Measurements from ENCODE around the gene TAX1BP1.

TAX1BP1 gene

GRCh38 chr7:27739909-27740448 lies at the start of gene TAX1BP1:
TAX1BP1 (plus strand) TSS chr7:27740162; CDS start chr7:27748525, 8,363 bp downstream.
- peak; percentile 95 for DNase-seq

DNA sequence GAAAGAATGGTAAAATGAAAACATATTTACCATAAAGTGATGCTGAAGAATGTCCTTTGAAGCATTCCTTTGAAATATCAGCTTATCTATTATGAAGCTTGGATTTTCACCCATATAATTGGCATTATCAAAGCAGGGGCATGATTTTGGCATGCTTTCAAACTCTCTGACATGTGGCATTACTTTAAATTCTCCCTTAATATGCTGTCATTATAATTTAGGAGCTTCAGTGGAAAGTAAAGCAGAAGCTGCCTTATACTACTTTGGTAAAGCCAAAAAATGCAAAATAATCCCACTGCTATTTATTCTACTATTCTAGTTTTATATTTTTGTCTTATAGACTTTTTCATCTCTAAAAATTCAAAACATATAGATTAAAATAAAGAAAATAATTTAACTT lies 49.3 kb upstream of the TAX1BP1 start:
- DNase-seq = no peak

GRCh38 chr7:27693794-27694193 lies 46.2 kb upstream of the TAX1BP1 start:
- DNase-seq = no peak

DNA sequence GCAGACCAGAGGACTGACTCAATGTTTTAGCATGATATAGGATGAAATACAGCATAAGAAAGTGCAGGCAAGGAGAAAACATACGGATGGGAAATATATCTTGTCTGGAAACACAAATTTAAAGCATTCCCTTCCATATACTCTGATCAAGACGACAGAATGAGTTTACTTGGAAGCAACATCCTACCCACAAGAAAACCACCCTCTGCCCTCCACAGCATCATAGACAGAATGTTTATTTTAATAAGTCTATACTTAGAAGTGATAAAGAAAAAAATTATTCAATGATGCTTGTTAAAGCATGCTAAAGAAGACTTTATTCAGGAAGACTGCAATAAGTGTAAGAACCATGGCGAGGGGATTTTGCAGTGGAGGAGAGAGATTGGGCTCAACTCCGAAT lies 44.9 kb upstream of the TAX1BP1 start:
- DNase-seq = no peak

DNA sequence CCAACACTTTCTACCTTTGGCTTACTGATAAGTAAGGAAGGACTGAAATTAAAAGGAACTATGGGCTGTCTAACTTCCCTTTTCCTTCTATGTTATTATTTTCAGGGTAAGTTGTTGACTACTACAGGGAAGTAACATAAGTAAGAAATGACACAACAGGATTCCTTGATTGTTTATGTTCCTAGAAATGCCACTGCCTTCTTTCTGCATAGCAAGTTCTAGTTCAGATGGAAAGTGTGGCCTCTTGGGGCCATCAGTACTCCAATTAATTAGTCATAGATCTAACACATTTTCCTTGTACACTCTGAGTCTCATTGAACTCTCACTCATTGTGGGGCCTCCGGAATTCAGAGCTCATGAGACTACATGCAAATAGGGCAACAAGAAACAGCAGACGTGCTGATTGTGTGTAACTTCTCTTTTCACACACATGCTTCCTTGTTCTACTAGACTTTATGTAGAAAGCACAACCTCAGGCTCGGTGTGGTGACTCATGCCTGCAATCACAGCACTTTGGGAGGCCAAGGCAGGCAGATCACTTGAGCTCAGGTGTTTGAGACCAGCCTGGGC lies 42.0 kb upstream of the TAX1BP1 start:
- peak; percentile 20 for DNase-seq

- DNase-seq = no peak
Observed at GRCh38 chr7:27699751-27700150, 40.2 kb upstream of the TAX1BP1 start.

DNA sequence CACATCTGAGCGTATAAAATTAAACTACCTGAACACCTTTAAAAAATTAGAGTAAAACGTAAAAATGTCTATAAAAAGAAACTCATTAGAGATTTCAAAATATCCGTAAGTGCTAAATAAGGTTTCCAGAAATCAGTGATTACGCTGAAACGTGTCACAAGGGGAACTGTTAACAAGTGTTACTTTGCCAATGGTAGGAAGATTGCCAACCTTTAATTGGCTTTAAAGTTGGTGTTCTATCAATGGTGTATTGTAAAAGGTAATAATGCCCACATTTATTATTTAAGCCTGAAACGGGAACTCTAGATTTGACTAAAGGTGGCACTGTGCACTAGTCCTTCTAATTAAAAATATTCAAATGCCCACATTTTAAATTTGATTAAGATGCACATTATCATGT lies 39.5 kb upstream of the TAX1BP1 start:
- DNase-seq = no peak

DNA sequence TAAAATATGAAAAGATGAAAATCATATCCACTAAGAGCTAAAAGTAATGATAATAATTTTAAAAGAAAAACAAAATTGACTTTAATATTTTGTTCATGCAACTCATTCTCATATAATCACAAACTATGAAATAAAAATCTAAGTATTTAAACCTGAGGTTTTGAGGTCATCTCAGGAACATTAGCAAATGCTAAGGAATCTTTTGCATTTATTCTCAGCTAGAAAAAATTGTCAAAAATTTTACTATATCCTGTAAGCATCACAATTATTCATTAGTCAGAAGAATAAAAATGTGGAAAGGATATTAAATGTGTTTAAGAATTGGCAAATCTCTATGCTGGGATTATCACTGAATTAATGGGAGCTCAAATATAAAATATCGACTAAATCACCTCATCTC lies 36.8 kb upstream of the TAX1BP1 start:
- DNase-seq = no peak

DNA sequence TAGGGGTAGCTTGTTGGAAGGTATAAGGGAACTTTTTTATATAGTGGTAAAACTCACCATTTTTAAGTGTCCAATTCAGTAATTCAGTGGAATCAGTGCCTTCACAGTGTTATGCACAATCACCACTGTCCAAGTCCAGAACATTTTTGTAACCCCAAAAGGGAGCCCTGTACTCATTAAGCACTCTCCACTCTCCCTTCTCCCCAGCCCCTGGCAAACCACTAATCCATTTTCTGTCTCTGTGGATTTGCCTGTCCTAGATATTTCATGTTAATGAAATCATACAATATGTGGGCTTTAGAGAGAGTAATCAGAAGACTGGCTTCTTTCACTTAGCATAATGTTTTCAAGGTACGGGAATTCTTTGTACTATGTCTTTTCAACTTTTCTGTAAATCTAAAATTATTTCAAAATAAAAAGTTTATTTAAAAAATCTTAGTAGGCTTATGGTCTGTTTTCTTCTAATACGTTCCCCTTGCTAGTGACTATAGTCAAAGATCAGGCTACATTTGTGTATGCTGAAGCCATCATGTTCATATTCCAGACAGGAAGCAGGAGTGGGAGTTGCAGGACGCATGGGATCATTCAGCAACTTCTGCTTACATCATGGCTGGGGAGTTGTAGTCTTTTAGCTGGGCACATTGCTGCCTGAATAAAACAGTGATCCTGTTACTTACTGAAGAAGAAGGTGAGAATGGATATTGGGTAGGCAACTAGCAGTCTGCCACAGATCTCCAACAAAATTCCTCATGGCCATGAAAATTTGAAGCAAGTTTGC lies 35.4 kb upstream of the TAX1BP1 start:
- DNase-seq = no peak

GRCh38 chr7:27705200-27705594 lies 34.8 kb upstream of the TAX1BP1 start:
- no peak for DNase-seq

GRCh38 chr7:27708485-27708884 lies 31.5 kb upstream of the TAX1BP1 start:
- no peak for DNase-seq

- no peak for DNase-seq
Observed at GRCh38 chr7:27709137-27710075, 30.6 kb upstream of the TAX1BP1 start.

GRCh38 chr7:27712217-27712616 lies 27.7 kb upstream of the TAX1BP1 start:
- no peak for DNase-seq

DNA sequence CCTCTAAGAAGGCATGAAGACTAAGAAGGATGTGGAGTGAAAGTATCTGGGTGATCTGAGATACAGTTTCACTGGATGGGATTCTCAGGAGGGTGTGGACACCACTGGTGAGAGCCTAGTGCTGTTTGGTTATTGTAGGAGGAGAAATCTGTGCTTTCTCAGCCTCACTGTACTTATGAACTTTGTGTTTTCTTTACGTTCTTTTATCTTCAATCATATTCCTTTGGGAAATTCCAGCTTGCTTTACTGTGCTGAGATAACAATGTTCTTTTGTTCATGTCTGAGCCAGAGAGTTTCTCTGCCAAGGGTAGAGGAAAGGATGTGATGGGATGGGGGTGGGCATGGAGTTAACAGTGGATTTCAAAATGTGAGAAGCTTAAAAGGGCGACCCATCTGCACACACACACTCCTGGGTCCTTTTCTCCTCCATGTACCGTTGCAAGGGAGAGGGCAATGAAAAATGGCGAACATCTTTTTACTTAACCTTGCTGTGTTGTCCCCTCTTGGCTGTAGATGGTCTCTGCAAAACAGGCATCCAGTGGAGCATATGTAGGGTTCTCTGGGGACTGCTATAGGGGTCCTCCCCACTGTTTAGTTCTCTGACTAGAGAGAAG lies 25.0 kb upstream of the TAX1BP1 start:
- DNase-seq = no peak

DNA sequence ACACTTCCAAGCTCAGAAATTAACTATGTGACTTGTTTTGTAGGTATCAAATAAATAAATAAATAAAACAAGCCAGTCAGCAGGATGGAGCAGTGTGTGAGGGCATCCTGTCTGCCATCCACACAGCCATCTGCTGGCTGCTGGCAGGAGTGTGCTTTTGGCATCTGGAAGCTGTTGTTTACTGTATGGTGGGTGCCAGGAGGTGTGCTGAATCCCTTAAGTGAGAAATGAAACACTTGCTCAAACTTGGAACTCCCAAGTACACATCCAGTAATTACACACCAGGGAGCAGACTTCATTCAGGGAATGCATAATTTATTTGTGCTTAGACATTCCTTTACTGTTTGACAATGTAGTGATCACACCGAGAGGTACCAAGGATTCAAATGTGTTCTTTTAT lies 16.9 kb upstream of the TAX1BP1 start:
- no peak for DNase-seq

- no peak for DNase-seq
Observed at GRCh38 chr7:27727058-27727457, 12.9 kb upstream of the TAX1BP1 start.

GRCh38 chr7:27730112-27730511 lies 9.8 kb upstream of the TAX1BP1 start:
- no peak for DNase-seq

DNA sequence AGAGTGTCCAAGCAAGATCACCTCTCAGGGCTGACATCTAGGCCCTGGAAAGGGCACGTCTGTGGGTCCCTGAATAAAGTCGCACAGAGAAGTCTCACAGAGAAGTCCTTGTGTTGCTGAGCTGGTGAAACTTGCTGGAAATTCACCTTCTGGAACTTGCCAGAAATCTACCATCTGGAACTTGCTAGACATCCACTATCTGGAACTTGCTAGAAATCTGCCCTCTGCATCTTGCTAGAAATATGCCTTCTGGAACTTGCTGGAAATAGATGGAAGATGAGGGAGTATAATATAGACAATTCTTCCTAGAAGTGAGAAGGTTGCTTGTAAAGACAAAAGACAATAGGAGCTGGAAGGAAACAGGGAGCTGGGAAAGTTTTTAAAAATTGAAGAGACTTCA lies 5.4 kb upstream of the TAX1BP1 start:
- no peak for DNase-seq

DNA sequence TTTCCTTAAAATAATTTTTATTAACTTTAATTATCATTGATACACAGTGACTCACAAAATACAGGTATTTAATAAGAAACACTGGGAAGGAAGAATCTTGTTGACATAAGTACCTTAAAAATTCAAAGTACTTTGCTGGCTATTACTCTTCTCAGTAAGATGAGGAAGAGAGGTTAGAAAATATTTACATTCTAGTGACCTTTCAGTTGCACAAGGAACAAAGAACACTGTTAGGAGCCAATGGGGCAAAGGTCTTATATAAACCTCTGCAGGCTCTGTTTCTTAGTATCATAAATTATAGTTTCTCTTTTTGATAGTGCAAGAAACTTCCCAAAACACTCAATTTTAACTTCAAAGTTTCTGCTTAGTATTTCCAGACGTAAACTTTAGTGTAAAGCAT lies 4.8 kb upstream of the TAX1BP1 start:
- no peak for DNase-seq

DNA sequence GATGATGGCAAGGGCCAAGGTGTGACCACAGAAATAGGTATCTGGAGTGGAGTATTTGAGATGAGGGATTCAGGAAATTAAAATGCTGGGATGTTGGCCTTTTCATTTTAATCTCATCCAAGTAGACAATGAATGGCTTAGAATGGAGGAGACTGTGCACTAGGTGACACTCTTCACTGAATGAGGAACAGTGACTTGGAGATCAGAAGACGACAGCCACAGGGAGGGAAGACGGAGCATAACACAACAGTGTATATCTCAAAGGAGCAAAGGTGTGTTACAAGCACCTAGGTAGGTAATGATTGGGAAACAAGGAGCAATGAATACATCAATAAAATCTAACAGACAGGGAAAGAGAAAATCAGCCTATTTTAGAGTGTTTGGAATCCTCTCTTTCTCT lies 4.1 kb upstream of the TAX1BP1 start:
- no peak for DNase-seq

DNA sequence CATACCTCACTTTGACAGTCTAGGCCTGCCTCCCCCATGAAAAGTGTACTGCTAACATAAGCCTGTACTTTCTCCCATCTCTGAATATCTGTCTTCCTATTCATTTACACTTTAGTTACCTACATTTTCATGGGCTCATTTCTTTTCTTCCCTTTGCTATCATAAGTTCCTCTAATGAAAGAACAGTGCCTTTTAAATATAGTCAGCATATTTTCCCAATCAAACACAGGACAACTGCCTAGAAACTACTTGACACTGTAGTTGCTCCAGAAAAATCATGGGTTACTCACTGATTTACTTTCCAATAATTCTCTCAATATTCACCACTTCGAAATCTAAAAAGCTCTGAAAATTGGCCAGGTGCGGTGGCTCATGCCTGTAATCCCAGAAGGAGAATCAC lies 2.8 kb upstream of the TAX1BP1 start:
- no peak for DNase-seq

- no peak for DNase-seq
Observed at GRCh38 chr7:27737616-27738015, 2.3 kb upstream of the TAX1BP1 start.

GRCh38 chr7:27739301-27739908 lies 557 bp upstream of the TAX1BP1 start:
- DNase-seq = no peak

Measured in CD4-positive, alpha-beta T cell treated with Interleukin-17A for 1 hour (primary cell).